Measurements from ENCODE around the gene ICAM4.
"Not testable (repeated sequence)": the region's sequence is repeated elsewhere in the genome, so short reads cannot be mapped to it uniquely, and the experiment has no call there.

The ICAM4 gene

DNA sequence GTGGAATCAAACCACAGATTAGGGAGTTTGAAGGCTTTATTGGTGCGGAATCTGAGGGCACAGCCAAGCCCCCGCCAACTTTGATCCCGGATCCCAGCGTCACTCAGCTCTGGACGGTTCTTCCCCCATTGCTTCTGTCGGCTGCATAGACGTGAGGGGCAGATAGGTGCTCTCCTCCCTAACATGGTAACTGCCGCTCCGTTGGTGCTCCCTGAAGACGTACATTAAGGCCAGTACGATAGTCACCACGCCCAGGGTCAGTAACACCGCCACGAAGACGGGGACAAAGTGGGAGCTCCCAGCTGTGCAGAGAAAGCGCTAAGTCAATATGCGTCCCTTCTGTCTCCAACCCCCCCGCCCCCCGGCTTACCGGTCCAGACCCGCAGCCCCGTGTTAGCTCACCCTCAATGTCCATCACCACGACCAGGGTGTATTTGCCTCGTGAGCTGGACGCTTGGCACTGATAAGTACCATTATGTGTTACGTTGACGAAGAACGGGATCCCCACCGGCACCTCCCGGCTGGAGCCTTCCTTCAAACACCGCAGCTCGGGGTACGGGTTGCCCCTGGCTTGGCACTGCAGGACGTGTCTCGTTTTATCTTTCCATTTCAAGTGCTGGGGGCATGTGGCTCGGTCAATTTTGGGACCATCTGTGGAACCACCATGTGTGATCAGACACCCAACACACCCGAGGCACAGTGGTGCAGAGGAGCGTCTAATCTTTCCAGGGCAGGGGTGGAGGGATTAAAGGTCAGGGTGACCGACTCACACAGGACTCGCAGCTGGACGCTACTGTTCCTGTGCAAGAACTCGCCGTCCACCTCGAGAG lies 47.2 kb downstream of the ICAM4 start:
- Mint-ChIP-seq H3K27me3 (no peaks in the 10 kb centered on the region), H3K4me1 (ENCODE audit: low read depth) (peaks cover 34% of the 10 kb centered on the region), H3K9me3 (ENCODE audit: low read depth) (no peaks in the 10 kb centered on the region), H3K4me3 (peak overlapping the region; percentile 96), H3K27ac (peak overlapping the region; percentile 96), H3K36me3 (peaks cover 3% of the 10 kb centered on the region)

GRCh38 chr19:10334588-10335351 lies 48.0 kb downstream of the ICAM4 start:
- Mint-ChIP-seq H3K4me1 (ENCODE audit: low read depth) (peaks cover 42% of the 10 kb centered on the region), H3K27me3 (no peaks in the 10 kb centered on the region), H3K9me3 (ENCODE audit: low read depth) (no peaks in the 10 kb centered on the region), H3K36me3 (peaks cover 3% of the 10 kb centered on the region), H3K27ac (no peak overlapping the region), H3K4me3 (peak overlapping the region; percentile 53)

DNA sequence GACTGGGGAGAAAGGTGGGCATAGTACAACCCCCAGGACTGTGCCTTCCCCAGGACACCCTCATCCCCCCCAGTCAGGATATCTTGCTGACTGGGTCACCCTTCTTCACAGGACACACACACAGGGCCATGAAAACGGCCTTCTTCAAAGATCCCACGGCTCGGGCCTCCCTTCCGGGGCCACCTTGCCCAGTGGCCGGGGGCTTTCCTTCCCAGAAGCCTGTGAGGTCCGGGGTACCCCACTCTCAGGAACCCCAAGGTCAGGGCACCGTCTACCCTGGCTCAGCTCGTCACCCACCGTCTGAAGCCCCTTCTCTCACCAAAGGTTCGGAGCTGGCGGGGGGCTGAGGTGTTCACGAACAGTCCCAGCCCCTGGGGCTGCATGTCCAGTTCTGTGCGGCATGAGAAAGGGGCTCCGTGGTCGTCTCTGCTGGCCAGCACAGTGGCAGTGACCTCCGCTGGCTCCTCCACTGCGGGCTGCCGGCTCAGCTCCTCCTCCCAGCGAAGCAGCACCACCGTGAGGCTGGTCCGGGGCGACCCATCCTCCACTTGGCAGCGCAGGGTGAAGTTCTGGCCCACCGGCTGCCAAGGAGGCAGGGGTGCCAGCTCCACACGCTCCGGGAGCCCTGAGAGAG lies 48.7 kb downstream of the ICAM4 start:
- Mint-ChIP-seq H3K27ac (no peak overlapping the region), H3K4me1 (ENCODE audit: low read depth) (peaks cover 46% of the 10 kb centered on the region)

GRCh38 chr19:10336725-10337124 lies 50.0 kb downstream of the ICAM4 start:
- not testable (repeated sequence) for H3K27ac Mint-ChIP-seq; H3K27me3 Mint-ChIP-seq; H3K36me3 Mint-ChIP-seq; H3K9me3 Mint-ChIP-seq (ENCODE audit: low read depth); H3K4me3 Mint-ChIP-seq
- peaks cover 48% of the 10 kb centered on the region for H3K4me1 Mint-ChIP-seq (ENCODE audit: low read depth)

More for the DNA sequence above, 48.7 kb downstream of the ICAM4 start:
- Mint-ChIP-seq H3K4me3 (no peak overlapping the region), H3K27me3 (no peaks in the 10 kb centered on the region), H3K9me3 (ENCODE audit: low read depth) (no peaks in the 10 kb centered on the region), H3K36me3 (peaks cover 3% of the 10 kb centered on the region)
